ENCODE results near the gene COLEC11.
A peak's percentile ranks its signal among the peaks of the same experiment; 100 is the strongest.
"Not testable (repeated sequence)": the region's sequence is repeated elsewhere in the genome, so short reads cannot be mapped to it uniquely, and the experiment has no call there.

COLEC11 gene

DNA sequence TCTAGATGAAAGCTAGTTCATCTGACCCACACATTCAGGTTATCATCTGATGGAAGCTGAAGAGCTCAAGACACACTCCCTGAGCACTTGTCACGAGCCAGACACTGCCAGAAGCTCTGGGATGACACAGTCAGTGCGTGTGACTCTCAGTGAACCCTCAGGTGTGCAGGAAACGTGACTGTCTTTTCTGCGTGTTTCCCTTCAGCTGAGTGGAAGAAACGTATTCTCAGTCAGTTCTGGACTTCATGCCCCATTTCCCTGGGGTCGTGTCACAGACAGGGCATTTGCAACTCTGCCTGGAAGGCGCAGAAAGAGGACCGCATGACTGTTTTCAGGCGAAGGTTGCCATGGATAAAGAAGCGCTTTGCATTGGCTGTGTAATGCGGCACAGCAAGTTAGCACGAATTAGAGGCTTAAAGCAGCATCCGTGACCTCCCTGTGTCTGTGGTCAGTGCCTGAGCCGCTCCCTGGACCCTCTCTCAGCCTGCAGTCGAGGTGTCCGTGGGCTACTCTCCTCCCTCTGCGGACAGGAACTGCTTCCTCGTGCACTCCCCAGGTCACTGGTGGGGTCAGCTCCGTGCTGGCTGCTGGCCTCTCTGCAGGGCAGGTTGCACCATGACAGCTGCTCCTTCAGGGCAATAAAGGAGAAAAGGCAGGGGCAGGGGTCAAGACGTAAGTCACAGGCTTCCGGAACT is 59.8 kb downstream of the COLEC11 start:
- no peak for DNase-seq (ENCODE audit: low spot score)

DNA sequence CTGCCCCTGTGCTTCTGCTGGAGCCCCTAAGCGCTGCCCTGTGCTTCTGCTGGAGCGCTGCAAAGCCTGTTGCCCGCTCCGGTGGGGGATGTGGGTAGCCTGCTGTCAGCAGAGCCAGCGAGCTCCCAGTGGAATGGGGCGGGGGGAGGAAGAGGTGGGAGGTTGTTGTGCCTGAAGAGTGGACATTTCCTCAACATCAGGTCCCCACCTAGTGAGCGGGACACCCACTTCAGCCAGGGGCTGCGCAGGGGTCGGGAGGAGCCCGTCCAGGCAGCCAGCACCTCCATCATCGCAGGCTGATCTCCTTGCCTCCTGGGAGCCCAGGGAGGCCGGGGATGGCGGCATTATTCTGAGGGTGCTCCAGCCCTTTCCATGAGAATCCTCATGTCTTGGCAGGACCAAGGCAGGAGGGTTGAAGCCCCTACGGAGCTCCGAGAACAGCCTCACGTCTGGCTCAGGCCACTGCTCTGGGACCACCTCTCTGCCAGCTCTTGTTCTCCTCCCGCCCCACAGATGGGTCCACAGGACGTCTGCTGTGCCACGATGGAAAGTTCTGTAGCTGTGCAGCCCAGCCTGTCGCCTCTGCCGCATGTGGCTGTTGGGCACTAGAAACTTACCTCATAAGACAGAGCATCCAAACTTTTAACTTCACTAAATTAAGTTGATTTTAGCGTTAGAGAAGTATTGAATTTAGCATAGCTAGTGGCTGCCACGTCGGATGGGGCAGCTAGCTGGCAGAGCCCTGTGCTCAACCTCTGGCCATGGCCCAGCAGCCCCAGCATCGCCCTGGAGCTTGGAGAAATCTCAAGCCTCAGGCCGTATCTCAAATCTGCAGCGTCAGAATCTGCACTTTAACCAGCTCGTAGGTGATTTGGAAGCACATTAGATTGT is 61.2 kb downstream of the COLEC11 start:
- no peak for DNase-seq (ENCODE audit: low spot score)

DNA sequence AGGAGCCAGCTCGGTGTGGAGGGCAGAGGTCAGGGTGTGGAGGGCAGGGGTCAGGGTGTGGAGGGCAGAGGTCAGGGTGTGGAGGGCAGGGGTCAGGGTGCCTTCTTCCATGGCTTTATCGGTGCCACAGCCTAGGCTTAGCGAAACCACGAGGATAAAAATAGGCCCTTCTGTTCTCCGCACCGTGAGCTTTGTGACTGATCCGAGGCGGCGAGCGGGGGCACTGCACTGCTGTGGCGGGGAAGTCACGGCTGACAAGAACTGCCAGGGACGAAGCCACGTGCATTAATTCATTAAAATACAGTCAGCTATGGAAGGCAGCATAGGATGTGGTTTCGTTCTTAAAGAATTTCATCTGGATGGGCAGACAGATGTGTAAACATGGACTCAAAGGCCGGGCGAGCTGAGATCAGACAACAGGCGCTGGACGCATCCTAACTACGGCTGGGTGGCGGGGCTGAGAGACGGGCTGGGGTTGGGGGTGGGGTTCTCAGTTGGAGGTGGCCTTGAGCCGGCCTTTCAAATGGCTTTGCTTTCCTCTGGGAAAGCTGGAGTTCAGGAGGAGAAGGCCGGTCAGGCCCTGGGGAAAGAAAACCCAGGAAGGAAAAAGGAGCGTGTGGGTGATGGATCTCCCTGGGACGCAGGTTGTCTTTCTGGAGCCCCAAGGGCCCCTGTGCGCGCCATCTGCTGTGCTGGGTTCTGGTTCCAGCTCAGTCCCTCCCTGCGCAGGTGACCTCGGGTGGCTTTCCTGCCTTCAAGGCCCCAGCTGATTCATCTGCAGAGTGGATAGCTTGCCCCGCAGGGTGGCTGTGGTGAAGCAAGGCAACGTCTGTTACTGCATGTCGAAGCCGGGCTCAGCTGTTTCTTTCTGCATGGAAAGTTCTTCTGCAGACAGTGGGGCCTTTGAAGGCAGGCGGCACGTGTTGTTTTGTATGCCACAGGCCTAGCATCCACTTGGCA is 62.1 kb downstream of the COLEC11 start:
- no peak for DNase-seq (ENCODE audit: low spot score)

DNA sequence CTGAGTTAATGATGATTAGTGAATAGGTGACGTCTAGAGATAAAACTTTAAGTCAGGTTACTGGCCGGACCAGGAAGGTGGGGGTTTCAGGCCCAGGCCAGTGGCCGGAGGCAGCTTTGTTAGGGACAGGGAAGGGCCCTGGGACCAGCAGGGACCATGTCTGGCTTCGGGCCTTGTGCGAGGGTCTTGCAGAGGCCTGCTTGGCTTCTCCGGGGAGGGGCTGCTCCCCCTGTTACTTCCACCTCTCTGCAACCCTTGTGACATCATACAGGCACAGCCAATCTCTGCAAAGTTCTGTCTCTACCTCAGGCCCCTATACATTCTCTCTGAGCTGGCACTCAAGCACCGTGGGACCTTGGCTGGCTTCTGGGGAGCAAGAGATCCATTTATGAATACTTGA is 63.0 kb downstream of the COLEC11 start, which contains the start of gene ALLC:
Gene ALLC (plus strand): TSS at position 320 of the 400 bp plus-strand sequence. CDS start 12,958 bp downstream, outside the sequence.
- no peak for DNase-seq (ENCODE audit: low spot score)

DNA sequence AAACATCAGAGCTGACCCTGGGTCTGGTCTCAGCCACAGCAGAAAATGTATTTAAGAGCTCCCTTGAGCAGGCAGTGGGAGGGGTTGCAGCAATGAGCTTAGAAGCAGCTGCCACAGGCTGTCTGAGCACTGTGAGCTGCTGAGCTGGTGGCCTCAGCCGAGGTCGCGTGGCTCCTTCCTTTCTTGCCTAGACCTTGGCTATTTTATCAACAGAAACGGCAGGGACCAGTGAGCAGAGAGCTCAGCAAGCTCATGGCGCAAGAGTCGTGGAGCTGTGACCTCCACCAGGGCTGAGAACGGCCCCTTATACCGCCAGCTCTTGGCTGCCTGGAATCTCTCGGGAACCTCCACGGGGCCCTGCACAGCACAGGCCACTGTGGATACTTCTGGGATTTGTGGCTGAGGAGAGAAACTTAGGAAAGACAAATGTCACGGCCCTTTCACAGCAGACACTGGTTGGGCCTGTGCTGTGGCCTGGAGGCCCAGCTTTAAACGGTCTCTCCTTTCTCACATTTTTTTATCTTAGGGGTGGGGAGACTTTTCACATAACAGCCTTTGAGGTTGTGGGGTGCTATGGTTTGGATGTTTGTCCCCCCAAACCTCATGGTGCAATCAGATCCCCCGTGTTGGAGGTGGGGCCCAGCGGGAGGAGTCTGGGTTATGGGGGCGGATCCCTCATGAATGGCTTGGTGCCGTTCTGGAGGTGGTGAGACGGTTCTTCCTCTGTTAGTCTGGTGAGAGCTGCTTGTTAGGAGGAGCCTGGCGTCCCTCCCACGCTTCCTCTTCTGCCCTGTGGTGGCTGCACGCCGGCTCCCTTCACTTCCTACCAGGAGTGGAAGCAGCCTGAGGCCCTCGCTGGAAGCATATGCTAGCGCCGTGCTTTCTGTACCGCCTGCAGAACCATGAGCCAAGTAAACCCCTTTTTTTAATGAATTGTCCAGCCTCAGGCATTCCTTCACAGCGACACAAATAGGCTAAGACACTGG is 64.8 kb downstream of the COLEC11 start:
- DNase-seq (ENCODE audit: low spot score) = no peak

GRCh38 chr2:3660640-3661039 is 65.7 kb downstream of the COLEC11 start:
- not testable (repeated sequence) for DNase-seq (ENCODE audit: low spot score)

DNA sequence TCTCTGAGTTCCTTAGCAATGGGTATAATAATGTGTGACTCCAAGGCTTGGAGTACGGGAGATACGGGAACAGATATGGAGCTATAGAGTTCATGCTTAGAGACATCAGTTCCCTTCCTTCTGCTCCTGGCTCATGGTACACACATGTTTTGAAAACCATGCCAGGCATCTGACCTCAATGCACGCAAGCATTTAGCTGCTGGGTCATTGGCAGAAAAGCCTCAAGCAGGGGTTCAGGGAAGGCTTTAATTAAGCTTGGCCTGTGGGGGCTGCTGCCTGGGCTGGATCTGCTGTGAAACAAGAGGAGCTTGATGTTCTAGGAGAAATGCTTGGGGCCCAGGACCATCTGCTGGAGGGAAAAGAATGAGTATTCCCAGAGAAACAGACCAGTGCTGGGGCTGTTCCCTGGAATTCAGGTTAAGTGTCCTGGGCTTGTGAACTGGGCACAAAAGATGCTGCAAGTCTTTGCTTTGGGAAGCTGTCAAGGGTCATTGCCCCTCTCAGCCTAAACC is 66.3 kb downstream of the COLEC11 start:
- DNase-seq (ENCODE audit: low spot score) = no peak

GRCh38 chr2:3662239-3662638 is 67.3 kb downstream of the COLEC11 start:
- no peak for DNase-seq (ENCODE audit: low spot score)

DNA sequence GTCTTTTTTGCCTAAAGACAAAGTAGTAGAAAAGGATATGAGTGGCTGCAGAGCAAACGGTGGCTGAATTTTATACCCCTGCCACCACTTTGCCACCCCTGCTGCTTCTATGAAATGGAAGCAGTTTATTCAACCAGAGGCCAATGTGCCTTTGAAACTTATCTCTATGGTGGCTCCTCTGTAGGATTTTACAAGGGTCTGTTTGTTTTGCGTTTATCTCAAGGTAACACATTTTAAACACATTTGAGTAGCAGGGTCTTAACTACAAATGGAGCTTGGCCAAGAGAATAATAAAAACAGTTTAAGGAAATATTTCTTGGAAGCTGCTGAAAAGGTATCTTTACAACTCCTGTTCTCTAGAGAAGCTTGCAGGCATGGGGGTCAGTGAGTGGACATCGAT is 69.2 kb downstream of the COLEC11 start:
- DNase-seq (ENCODE audit: low spot score) = no peak

- peak; percentile 16 for DNase-seq (ENCODE audit: low spot score)
Measured at GRCh38 chr2:3664925-3665324, 70.0 kb downstream of the COLEC11 start.

GRCh38 chr2:3665886-3666612 is 71.1 kb downstream of the COLEC11 start:
- DNase-seq (ENCODE audit: low spot score) = peak; percentile 8

GRCh38 chr2:3666613-3666975 is 71.7 kb downstream of the COLEC11 start:
- DNase-seq (ENCODE audit: low spot score) = peak; percentile 20

DNA sequence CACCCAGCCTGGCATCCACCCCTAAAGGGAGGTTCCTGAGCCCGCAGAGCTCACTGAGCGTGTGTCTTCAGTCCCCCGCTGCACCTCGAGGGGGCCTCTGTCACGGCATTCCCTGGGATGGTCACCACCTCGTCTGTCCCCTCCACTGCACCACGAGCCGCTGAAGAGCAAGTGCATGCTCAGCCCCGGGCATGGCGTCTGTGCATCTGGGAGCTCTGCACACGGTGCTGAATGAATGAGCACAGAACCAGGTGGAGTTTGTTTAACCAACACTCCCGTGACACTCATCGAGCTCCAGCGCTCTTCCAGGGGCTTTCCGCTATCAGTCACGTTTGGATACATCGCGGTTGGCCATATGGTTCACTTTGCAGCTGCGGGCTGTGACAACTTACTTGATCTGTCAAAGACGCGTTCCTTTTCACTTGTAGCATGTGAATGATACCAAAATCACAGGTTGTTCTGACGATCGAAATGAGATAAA is 72.3 kb downstream of the COLEC11 start:
- no peak for DNase-seq (ENCODE audit: low spot score)

- DNase-seq (ENCODE audit: low spot score) = peak; percentile 28
Measured at GRCh38 chr2:3669656-3670055, 74.7 kb downstream of the COLEC11 start.

GRCh38 chr2:3670376-3670775 is 75.5 kb downstream of the COLEC11 start:
- no peak for DNase-seq (ENCODE audit: low spot score)

DNA sequence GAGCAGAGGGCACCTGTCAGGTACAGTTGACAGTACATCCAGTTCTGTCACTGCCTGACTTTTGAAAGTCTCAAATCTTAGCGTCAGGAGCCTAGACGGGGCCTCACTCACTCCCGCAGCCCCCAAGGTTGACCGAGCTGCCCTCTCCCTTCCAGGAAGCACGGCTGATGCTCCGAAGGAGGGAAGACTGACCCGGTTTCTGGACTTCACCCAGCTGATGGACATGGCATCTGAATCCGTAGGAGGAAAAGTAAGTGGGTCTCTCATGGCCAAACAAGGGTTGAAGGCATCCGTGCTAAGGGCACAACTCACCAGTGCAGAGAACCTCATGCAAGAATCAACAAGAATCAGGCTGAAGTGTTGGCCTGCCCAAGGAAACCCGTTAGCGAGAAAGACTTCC is 76.0 kb downstream of the COLEC11 start:
- no peak for DNase-seq (ENCODE audit: low spot score)

- DNase-seq (ENCODE audit: low spot score) = no peak
Measured at GRCh38 chr2:3672861-3673678, 78.2 kb downstream of the COLEC11 start.

DNA sequence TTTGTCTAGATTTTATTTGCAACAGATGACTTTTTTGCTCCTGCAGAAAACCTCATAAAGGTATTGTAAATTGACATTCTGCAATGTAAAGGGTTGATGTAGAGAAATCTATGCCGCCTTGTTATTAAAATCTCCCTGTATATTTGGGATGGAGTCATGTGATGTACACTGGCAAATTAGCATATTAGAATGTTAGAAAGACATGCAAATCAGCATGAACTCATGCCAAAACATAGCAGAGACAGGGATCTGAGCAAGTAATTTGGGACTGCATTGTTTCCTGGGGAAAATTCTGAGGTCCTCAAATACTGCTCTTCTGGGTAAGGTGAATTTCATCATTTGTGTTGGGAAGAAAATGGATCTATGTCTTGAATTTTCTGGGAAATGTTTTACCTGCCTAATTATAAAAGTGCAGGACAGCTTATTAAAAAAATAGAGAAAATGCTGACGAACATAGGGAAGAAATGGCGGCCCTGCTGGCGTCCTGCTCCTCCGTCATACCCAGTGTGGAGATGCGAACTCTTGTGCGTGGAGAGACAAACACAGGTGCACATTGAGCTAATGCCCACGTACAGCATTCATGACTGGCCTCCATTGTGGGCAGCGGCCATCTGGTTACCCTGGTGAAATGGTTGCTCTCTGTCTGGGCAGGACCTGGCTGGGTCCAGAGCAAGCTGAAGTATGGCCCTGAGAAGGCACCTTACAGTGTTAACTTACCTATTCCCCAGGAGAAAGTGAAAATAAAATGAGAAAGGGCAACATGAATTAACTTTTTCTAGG is 79.3 kb downstream of the COLEC11 start:
- DNase-seq (ENCODE audit: low spot score) = no peak
